Measurements from ENCODE around the gene ZNF407.

The ZNF407 gene

DNA sequence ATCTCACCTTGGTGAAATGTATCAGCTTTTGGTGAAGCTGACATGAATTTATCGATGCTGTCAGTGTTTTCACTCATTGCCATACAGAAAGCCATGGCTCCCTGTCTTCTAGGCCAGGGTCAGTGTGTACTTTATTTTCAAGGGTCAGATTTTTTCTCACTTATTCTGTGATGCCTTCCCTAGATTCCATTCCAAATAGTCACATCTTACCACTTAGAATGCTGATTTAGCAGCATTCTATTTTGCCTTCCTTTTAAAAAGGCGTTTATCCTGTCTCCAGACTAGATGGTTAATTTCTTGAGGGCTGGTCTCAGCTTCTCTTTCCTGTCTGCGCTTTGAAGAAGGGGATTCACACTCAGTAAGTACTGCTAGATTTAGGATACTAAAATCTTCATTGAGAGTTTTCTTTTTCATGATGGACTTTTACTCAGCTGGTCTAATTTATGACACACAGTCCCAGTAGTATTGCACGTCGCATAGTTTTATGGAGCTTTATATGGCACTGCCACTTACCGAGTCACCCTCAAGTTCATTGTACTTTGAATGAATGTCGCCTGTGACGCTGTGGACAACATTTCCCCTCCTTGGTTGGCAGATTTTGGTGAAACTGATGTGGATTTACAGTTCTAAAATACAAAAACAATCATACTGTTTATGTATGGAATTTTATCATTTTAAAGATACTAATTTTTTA, 194.0 kb downstream of the ZNF407 start:
- no peak for DNase-seq (ENCODE audit: low read depth)
- no peak overlapping the region for H3K4me3 ChIP-seq (ENCODE audit: low read depth, low read length)
- TF ChIP-seq, protein P1, sequence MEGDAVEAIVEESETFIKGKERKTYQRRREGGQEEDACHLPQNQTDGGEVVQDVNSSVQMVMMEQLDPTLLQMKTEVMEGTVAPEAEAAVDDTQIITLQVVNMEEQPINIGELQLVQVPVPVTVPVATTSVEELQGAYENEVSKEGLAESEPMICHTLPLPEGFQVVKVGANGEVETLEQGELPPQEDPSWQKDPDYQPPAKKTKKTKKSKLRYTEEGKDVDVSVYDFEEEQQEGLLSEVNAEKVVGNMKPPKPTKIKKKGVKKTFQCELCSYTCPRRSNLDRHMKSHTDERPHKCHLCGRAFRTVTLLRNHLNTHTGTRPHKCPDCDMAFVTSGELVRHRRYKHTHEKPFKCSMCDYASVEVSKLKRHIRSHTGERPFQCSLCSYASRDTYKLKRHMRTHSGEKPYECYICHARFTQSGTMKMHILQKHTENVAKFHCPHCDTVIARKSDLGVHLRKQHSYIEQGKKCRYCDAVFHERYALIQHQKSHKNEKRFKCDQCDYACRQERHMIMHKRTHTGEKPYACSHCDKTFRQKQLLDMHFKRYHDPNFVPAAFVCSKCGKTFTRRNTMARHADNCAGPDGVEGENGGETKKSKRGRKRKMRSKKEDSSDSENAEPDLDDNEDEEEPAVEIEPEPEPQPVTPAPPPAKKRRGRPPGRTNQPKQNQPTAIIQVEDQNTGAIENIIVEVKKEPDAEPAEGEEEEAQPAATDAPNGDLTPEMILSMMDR (IDR thresholded peaks at IDR 0.05; ENCODE audit: insufficient read depth, low read depth, low read length, missing control alignments) = no peak

DNA sequence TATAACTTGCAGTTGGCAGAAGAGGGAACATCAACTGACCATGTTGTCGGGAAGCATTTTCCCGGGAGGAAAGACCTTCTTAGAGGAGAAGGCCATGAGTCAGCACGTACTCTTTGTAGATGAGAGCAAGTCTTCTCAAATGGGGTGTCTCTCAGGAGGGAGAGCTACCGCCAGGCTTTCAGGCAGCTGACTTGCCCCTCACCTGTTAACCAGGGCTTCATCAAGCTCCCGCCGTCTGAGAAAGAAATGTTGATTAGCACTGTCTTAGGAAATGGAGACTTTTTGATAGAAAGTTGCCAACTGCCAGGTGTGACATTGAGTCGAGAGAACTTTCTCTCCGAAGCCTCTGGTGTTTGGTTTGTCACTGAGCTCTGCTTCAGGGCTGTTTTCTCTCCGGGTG, 196.1 kb downstream of the ZNF407 start:
- H3K4me3 ChIP-seq (ENCODE audit: low read depth, low read length) = no peak overlapping the region
- TF ChIP-seq, protein P1 (IDR thresholded peaks at IDR 0.05; ENCODE audit: insufficient read depth, low read depth, low read length, missing control alignments) = no peak
- DNase-seq (ENCODE audit: low read depth) = no peak

DNA sequence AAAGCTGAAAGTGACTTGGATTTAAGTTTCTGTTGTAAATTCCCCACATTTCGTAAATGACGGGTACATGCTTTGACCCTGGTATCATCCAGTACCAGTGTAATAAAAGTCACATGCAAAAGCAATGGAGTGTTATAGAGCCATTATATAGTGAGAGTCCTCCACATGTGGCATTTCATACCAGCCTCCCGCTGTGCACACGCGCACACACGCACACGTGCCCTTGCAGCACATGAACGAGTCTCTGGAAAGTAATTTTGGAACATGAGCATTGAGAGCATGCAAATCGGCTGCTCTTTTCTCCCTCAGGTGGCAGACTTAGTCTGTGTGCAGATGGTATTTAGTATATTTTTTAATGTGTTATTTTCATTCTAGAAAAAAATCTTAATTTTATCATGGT, 198.1 kb downstream of the ZNF407 start:
- H3K4me3 ChIP-seq (ENCODE audit: low read depth, low read length) = no peak overlapping the region
- TF ChIP-seq, protein P1 (IDR thresholded peaks at IDR 0.05; ENCODE audit: insufficient read depth, low read depth, low read length, missing control alignments) = no peak
- no peak for DNase-seq (ENCODE audit: low read depth)

DNA sequence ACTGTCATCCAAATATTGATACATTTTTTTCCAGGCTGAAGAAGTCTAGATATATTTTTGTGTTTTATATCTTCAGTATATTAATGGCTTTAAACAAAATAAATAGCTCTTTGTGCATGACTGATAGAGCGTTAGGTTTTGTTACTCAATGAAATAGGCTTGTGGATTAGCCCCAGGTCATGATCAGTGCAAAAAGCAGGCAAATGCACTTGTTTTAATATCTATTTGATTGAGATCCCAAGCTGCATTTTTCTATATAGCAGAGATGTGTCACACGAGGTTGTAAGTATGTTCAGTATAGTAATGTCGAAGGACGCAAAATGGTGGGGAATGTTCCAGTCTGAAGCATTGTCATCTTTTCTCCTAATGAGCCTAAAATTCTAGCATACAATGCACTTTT, 198.5 kb downstream of the ZNF407 start:
- no peak overlapping the region for H3K4me3 ChIP-seq (ENCODE audit: low read depth, low read length)
- no peak for DNase-seq (ENCODE audit: low read depth)
- TF ChIP-seq, protein P1 (IDR thresholded peaks at IDR 0.05; ENCODE audit: insufficient read depth, low read depth, low read length, missing control alignments) = no peak

DNA sequence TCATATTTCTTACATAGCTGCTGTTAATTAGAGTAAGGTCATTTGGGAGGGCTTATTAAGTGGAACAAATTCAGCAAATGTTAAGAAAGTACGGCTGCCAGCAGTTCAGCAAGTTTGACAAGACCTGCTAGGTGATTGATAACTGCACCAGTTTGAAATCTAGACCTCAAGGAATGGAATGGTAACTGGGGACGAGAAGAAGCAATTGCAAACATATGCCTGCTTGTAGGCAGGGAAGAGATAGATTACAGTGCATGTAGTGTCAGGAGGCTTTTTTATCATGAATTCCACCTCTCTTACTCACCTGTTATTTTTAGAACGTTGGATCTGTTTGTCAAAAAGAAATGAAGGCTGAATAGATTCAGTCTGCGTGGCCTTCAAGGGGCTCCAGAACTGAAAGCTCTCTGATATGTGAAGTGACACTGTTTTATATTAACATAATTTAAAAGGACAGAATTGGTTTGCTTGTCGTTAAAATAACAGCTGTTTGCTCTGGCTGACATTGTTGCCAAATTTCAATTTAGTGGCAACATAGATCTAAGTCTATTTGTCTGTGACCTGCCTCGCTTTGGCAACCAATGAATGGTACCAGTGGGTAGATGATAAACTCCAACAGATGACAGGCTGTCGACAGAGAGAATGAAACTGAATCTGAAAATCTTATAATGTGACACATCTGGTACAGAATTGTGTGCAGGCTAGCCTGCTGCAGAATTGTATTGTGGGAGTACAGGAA, 199.3 kb downstream of the ZNF407 start:
- TF ChIP-seq, protein P1 (IDR thresholded peaks at IDR 0.05; ENCODE audit: insufficient read depth, low read depth, low read length, missing control alignments) = no peak
- DNase-seq (ENCODE audit: low read depth) = peak; percentile 52

DNA sequence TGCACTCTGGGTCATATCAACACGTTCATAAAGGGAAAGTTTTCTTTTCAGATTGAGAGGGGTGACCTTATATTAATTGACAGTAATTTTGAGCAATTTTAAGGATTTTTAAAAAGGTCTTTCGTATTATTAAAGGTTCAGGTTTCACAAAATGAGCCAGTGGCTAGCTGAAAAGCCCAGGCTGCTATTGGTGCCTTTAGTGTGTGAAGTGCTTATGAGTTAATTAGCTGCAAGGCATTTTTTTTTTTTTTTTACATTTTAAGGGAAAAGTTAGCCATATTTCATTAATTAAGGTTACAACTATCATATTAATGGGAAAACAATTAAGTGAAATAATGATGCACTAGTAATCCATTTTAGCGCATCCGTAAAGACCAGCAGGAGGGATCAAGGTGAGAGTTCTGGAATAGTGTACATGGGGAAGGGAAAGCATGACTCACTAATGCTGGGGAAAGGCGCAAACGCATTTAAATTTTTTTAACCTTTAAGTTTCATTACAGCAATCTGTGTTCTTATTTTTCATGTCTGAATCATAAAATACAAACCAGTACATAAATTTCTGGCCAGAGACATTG, 200.0 kb downstream of the ZNF407 start:
- no peak for DNase-seq (ENCODE audit: low read depth)
- TF ChIP-seq, protein P1 (IDR thresholded peaks at IDR 0.05; ENCODE audit: insufficient read depth, low read depth, low read length, missing control alignments) = no peak
- H3K4me3 ChIP-seq (ENCODE audit: low read depth, low read length) = no peak overlapping the region

More for the DNA sequence above, 199.3 kb downstream of the ZNF407 start:
- no peak overlapping the region for H3K4me3 ChIP-seq (ENCODE audit: low read depth, low read length)
